Activated naive CD8-positive, alpha-beta T cell treated with anti-CD3 and anti-CD28 coated beads, Interleukin-2, amount 10 ng/mL, durations not matched to agents 7 days and 5 days (primary cell): Measurements from ENCODE around the gene ITM2C. TPM values are rescaled to one million over a fixed set of nuclear protein-coding genes. Genes with fewer than 3 reads are reported as not detected.
A peak's percentile ranks its signal among the peaks of the same experiment; 100 is the strongest.

Experiments used
- ATAC-seq: fragments of 150-1000 bp; cut with Tn5 transposase; one replicate; pipeline ENCODE4 v1.10.0; 2021; ENCODE audit warnings: low read depth, moderate library complexity
- POLR2A ChIA-PET: fragments of 350-600 bp; sonication (Branson Sonifier 250); formaldehyde crosslinking; loops from one replicate; lab custom pipeline; 2021; ENCODE audit warnings: antibody characterized with exemption; lab: Charles Lee
- DNase-seq: peaks from one replicate; pipeline ENCODE4 v3.0.0; 2021
- H3K27ac Mint-ChIP-seq: one replicate; pipeline ENCODE4 v1.8.0; 2022; ENCODE audit warnings: mild to moderate bottlenecking, mixed read lengths
- H3K27me3 Mint-ChIP-seq: one replicate; pipeline ENCODE4 v1.8.0; 2022; ENCODE audit warnings: mild to moderate bottlenecking, moderate library complexity, mixed read lengths
- H3K36me3 Mint-ChIP-seq: one replicate; pipeline ENCODE4 v1.8.0; 2021; ENCODE audit warnings: mild to moderate bottlenecking, mixed read lengths
- H3K4me1 Mint-ChIP-seq: one replicate; pipeline ENCODE4 v1.8.0; 2021; ENCODE audit warnings: mixed read lengths
- H3K4me3 Mint-ChIP-seq: one replicate; pipeline ENCODE4 v1.8.0; 2022; ENCODE audit warnings: mild to moderate bottlenecking, moderate library complexity, mixed read lengths
- H3K9me3 Mint-ChIP-seq: one replicate; pipeline ENCODE4 v1.8.0; 2021; ENCODE audit warnings: mixed read lengths
- total RNA-seq, 2 experiments: library from RNA; stranded (reverse); gene quantifications; one replicate each; pipeline ENCODE4 v1.2.3, GENCODE V29; 2021

ITM2C gene
- 100 to 1,000 TPM; 102 to 105 TPM for total RNA-seq

DNA sequence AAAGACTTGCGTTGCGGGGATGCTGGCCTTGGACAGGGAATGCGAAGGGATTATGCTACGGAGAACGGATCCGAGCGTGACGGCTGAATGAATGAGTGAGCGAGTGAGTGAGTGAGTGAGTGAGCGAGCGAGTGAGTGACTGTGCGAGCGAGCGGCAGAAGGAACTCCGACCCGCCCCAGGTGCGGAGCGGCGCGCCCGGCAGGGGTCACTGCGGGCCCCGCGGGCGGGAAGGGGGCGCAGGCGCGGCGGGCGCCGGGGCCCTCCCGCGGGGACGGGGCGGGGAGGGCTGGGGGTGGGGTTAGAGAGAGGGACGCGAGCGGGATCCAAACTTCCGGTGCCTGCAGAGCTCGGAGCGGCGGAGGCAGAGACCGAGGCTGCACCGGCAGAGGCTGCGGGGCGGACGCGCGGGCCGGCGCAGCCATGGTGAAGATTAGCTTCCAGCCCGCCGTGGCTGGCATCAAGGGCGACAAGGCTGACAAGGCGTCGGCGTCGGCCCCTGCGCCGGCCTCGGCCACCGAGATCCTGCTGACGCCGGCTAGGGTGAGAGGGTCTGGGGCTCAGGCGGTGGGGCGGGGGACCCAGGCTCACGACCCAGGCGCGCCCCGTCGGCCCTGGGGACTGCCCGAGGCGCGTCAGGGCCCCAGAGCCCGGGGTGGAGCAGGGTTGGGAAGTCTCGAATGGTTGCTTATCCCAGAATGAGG, at the start of gene ITM2C:
ITM2C (plus strand) TSS at position 338 of the 702 bp plus-strand sequence; CDS start at position 422, 84 bp downstream.
- ATAC-seq = peak; percentile 80
- Mint-ChIP-seq H3K27me3 (peaks cover 6% of the 10 kb centered on the region), H3K27ac (peak within 1 kb of the TSS; percentile 84), H3K4me3 (peak within 1 kb of the TSS; percentile 90), H3K36me3 (no peaks in the 10 kb centered on the region), H3K4me1 (peaks cover 44% of the 10 kb centered on the region), H3K9me3 (no peaks in the 10 kb centered on the region)
- DNase-seq = peak; percentile 86
- POLR2A ChIA-PET = interaction anchor here (0.6 to 3.9 kb wide), 6 partner anchors 12 to 120 kb away, joined by 3 to 53 read pairs (median 4); partner anchors contain the start of gene GPR55

- no peaks in the 10 kb centered on the region for H3K27me3 Mint-ChIP-seq
- no peak for ATAC-seq
- H3K36me3 Mint-ChIP-seq = peaks cover 39% of the 10 kb centered on the region
- no peaks in the 10 kb centered on the region for H3K9me3 Mint-ChIP-seq
- H3K27ac Mint-ChIP-seq = peak overlapping the region; percentile 45
- DNase-seq = no peak
- no peak overlapping the region for H3K4me3 Mint-ChIP-seq
- H3K4me1 Mint-ChIP-seq = peaks cover 22% of the 10 kb centered on the region
- POLR2A ChIA-PET = no interaction called here
Measured at GRCh38 chr2:230815088-230815487, 49.7 kb upstream of the ITM2C start.

DNA sequence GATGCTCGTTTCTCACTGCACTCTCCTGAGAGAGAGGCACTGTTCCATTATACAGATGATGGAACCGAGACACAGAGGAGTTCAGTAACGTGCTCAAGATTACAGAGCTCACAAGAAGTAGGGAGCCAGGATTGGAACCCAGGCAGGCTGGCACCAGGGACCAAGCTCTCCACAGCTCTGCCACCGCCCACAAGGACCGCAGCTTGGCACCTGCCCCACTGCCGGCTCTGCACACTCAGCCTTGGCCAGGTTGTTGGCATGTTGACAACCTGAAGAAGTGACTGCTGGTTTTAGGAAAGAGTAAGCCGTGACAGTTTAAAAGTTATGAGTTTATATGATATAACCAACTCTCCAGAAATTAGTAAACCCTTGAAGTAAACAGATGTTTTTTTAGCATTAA, 48.0 kb upstream of the ITM2C start:
- Mint-ChIP-seq H3K4me1 (peaks cover 22% of the 10 kb centered on the region), H3K4me3 (no peak overlapping the region), H3K9me3 (no peaks in the 10 kb centered on the region), H3K36me3 (peaks cover 37% of the 10 kb centered on the region), H3K27me3 (no peaks in the 10 kb centered on the region), H3K27ac (no peak overlapping the region)
- ATAC-seq (no peak), DNase-seq (no peak)
- POLR2A ChIA-PET = interaction anchor here (0.6 kb wide), 1 partner anchor 18 kb away, joined by 3 read pairs; no protein-coding TSS in a partner anchor

- H3K27me3 Mint-ChIP-seq = no peaks in the 10 kb centered on the region
- H3K9me3 Mint-ChIP-seq = no peaks in the 10 kb centered on the region
- no peak overlapping the region for H3K4me3 Mint-ChIP-seq
- peaks cover 26% of the 10 kb centered on the region for H3K36me3 Mint-ChIP-seq
- POLR2A ChIA-PET = no interaction called here
- H3K27ac Mint-ChIP-seq = no peak overlapping the region
- DNase-seq (no peak), ATAC-seq (no peak)
- peaks cover 17% of the 10 kb centered on the region for H3K4me1 Mint-ChIP-seq
Measured at GRCh38 chr2:230819433-230819832, 45.3 kb upstream of the ITM2C start.

- no peak for DNase-seq
- POLR2A ChIA-PET = no interaction called here
- Mint-ChIP-seq H3K27ac (peak overlapping the region; percentile 39), H3K27me3 (peaks cover 17% of the 10 kb centered on the region), H3K9me3 (no peaks in the 10 kb centered on the region), H3K4me3 (no peak overlapping the region), H3K36me3 (peaks cover 21% of the 10 kb centered on the region), H3K4me1 (peaks cover 15% of the 10 kb centered on the region)
- no peak for ATAC-seq
Measured at GRCh38 chr2:230821261-230821990, 43.3 kb upstream of the ITM2C start.

GRCh38 chr2:230821991-230822520, 42.7 kb upstream of the ITM2C start:
- no peak overlapping the region for H3K4me3 Mint-ChIP-seq
- POLR2A ChIA-PET = interaction anchor here (1.7 kb wide), 1 partner anchor 163 kb away, joined by 4 read pairs; no protein-coding TSS in a partner anchor
- peaks cover 16% of the 10 kb centered on the region for H3K36me3 Mint-ChIP-seq
- no peaks in the 10 kb centered on the region for H3K9me3 Mint-ChIP-seq
- no peak for DNase-seq
- H3K27ac Mint-ChIP-seq = no peak overlapping the region
- no peak for ATAC-seq
- peaks cover 23% of the 10 kb centered on the region for H3K27me3 Mint-ChIP-seq
- peaks cover 10% of the 10 kb centered on the region for H3K4me1 Mint-ChIP-seq

DNA sequence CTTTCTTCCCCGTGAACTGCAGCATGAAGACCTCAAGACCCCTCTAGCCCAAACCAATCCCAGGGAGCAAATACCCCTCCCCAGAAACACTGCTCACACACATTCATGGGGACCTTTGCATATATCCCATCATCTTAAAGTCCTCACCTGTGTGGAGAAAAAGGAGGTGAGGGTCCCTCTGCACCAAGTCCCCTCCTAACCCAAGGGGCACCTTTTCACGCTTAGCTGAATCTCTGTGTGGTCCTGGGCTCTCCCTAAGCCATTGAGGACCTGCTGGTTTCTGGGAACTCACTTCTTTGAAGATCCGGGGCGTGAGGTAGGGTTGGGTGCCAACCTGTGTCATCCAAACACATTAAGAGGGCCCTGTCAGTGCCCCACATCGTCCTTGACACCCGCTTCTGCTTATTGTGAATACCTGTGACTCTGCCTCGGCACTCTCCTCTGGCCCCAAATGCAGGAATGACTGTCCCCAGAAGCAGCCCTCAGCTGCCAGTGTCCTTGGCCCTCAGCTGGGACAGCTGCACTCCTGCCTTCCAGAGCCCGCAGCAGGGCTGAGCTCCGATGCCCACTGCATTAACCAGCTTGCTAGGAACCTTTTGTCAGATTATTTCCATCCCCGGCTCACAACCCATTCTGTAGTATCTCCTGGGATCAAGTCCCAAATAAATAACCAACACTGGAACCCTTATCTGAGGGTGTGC, 41.3 kb upstream of the ITM2C start:
- POLR2A ChIA-PET = interaction anchor here (1.7 kb wide), 1 partner anchor 161 kb away, joined by 4 read pairs; no protein-coding TSS in a partner anchor
- peaks cover 16% of the 10 kb centered on the region for H3K4me1 Mint-ChIP-seq
- no peak for ATAC-seq
- H3K4me3 Mint-ChIP-seq = no peak overlapping the region
- no peak for DNase-seq
- H3K27me3 Mint-ChIP-seq = peaks cover 29% of the 10 kb centered on the region
- H3K27ac Mint-ChIP-seq = no peak overlapping the region
- H3K36me3 Mint-ChIP-seq = peaks cover 11% of the 10 kb centered on the region
- H3K9me3 Mint-ChIP-seq = no peaks in the 10 kb centered on the region

- peaks cover 8% of the 10 kb centered on the region for H3K36me3 Mint-ChIP-seq
- peaks cover 29% of the 10 kb centered on the region for H3K27me3 Mint-ChIP-seq
- ATAC-seq = peak; percentile 72
- peak overlapping the region; percentile 64 for H3K4me3 Mint-ChIP-seq
- H3K4me1 Mint-ChIP-seq = peaks cover 14% of the 10 kb centered on the region
- H3K9me3 Mint-ChIP-seq = no peaks in the 10 kb centered on the region
- DNase-seq = peak; percentile 52
- POLR2A ChIA-PET = interaction anchor here (1.0 to 1.1 kb wide), 2 partner anchors 229 to 602 kb away, joined by 3 to 4 read pairs; no protein-coding TSS in a partner anchor
- H3K27ac Mint-ChIP-seq = peak overlapping the region; percentile 45
Measured at GRCh38 chr2:230824406-230824978, 40.2 kb upstream of the ITM2C start.

DNA sequence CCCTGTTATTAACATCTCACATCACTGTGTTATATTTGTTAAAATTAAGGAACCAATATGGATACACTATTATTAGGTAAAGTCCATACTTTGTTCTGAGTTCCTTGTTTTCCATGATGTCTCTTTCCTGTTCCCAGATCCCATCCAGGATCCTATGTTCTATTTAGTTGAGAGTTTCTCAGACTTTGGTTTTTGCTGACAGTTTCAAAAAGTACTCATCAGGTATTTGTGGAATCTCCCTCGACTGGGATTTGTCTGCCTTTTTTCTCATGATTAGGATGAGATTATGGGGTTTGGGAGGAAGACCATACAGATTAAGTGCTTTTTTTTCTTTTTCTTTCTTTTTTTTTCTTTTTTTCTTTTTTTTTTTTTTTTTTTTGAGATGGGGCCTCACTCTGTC, 39.4 kb upstream of the ITM2C start:
- Mint-ChIP-seq H3K4me3 (no peak overlapping the region), H3K4me1 (peaks cover 14% of the 10 kb centered on the region), H3K36me3 (peaks cover 7% of the 10 kb centered on the region), H3K27me3 (peaks cover 33% of the 10 kb centered on the region), H3K27ac (no peak overlapping the region), H3K9me3 (no peaks in the 10 kb centered on the region)
- DNase-seq (no peak), ATAC-seq (no peak)
- POLR2A ChIA-PET = no interaction called here

DNA sequence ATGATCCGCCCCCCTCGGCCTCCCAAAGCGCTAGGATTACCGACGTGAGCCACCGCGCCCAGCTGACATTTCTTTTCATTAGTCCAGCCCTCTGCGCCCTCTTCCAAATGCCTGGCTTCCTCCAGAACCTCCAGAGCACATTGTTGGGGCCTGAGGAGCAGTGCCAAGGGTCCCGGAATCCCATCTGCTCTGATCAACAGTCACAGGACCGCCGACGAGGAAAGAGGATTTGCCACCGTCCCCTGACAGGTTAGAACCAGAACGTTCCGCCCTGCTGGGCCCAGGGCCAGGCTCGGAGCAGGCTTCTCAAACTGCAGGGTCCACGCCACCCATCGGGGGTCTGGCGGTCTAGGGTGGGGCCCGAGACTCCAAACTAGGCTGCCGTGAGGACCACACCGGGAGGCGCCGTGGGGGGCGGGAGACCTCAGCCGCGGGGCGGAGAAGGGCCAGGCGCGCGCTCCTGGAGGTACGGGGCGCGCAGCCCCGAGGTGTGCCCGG, 36.9 kb upstream of the ITM2C start:
- DNase-seq (no peak), ATAC-seq (no peak)
- POLR2A ChIA-PET = no interaction called here
- H3K36me3 Mint-ChIP-seq = no peaks in the 10 kb centered on the region
- peaks cover 50% of the 10 kb centered on the region for H3K27me3 Mint-ChIP-seq
- no peaks in the 10 kb centered on the region for H3K9me3 Mint-ChIP-seq
- H3K27ac Mint-ChIP-seq = no peak overlapping the region
- peaks cover 14% of the 10 kb centered on the region for H3K4me1 Mint-ChIP-seq
- peak overlapping the region; percentile 14 for H3K4me3 Mint-ChIP-seq

DNA sequence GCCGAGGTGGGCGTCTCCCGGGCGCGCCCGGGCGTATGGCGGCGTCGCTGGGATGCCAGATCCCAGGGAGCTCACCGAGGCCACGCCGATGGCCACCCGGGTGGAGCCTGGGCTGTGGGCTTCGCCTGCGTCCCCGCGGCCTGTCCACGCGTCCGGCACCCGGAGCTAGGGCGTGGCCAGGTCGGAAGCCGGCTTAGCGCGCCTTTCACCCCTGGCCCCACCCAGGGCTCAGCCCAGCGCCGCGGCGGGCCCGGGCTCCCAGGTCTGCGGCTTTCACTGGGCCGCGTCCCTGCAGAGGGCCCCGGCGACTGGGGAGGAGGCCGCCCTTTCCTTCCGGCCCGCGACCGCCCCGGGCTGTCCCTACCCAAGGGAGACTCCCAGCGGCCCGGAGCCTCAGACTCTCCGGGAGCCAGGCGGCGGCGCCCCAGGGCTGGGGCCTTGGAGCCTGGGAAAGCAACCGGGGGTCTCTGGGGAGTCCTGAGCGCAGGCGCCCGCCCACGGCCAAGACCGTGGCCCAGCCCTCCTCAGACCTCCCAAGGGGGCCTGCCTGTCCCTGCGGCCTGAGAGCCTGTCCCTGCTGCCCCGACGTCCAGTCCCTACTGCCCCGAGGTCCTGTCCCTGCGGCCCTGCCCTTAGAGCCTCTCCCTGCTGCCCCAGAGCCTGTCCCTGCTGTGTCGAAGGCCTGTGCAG, 36.3 kb upstream of the ITM2C start:
- DNase-seq = peak; percentile 64
- POLR2A ChIA-PET = no interaction called here
- H3K4me1 Mint-ChIP-seq = peaks cover 14% of the 10 kb centered on the region
- peak overlapping the region; percentile 47 for H3K4me3 Mint-ChIP-seq
- peaks cover 53% of the 10 kb centered on the region for H3K27me3 Mint-ChIP-seq
- no peak overlapping the region for H3K27ac Mint-ChIP-seq
- H3K36me3 Mint-ChIP-seq = no peaks in the 10 kb centered on the region
- H3K9me3 Mint-ChIP-seq = no peaks in the 10 kb centered on the region
- ATAC-seq = peak; percentile 68

- POLR2A ChIA-PET = no interaction called here
- ATAC-seq (no peak), DNase-seq (no peak)
- H3K4me3 Mint-ChIP-seq = peak overlapping the region; percentile 47
- H3K36me3 Mint-ChIP-seq = no peaks in the 10 kb centered on the region
- H3K9me3 Mint-ChIP-seq = no peaks in the 10 kb centered on the region
- peaks cover 56% of the 10 kb centered on the region for H3K27me3 Mint-ChIP-seq
- no peak overlapping the region for H3K27ac Mint-ChIP-seq
- H3K4me1 Mint-ChIP-seq = peaks cover 10% of the 10 kb centered on the region
Measured at GRCh38 chr2:230829293-230829692, 35.4 kb upstream of the ITM2C start.
